GM19023 (cell line): ENCODE data around the gene HABP2.

Source experiments
- ATAC-seq: cut with Tn5 transposase; IDR thresholded peaks from one replicate; pipeline ENCODE4 v1.9.1; 2021; ENCODE audit warnings: mild to moderate bottlenecking, moderate library complexity; ENCODE audit not compliant: unreplicated experiment

Gene HABP2

DNA sequence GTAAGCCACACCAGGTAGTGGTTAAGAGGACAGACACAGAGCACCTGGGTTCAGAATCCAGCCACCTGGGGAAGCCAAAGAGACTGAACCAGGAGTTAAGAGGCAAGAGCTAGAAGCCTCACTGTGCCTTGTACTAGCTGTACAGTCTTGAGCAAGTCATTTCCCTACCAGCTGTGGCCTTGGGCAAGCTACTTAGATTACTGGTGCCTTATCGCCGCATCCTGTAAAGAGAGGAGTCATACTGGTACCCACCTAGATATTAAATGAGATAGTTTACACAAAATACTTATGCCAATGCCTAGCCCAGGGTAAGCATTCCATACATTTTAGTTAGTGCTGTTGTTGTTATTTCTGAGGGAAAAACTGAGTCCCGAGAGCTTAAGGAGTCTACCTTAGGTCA lies 47.7 kb downstream of the HABP2 start:
- ATAC-seq, result no peak

DNA sequence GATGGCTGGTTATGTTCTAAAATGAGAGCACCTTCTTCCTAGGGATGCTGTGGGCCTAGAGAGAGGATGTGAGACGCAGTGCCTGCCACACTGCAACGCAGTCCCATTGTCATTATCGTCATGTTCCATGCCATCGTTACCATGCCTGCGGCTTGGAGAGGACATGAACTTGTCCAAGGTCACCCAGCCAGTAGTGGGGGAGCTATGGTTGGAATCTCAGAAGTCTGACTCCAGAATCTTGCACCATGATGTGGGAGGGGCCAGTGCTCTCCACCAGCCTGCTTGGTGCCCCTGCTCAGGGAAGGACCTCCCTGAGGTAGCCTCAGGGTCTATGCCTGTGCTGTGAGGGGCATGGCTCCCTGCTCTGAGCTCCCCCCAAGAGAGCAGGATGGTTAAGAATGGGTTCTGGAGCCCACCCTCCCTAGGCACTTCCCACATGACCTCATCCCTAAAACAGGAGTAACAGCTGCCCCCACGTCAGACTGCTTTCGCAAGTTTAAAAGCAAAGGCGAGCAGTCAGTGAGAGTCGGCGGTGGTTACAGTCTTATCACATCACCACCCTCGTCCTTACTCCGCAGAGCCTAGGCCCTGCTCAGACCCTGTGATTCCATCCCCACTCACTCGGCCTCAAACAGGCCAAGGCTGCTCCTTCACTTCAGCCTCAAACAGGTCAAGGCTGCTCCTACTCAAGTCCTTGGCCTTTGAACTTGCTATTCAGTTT lies 50.4 kb downstream of the HABP2 start:
- no peak for ATAC-seq

DNA sequence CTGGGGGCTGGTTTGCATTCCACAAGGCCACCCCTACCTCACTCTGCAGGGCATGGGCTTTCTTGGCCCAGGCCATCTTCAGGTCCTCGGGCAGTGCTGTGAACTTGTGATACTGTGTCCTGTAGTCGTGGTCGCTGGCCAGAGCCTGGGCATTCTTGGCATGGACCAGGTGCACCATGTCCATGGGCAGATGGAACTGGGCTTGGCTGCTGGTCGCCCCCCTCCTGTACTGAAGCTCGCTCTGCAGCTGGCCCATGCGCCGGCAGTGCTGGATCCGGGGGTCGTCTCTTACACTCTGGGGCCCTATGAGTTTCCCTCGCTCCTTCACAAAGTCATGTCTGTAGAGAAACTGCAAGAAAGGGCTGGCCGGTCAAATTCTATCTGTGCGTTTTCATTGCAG lies 51.7 kb downstream of the HABP2 start:
- no peak for ATAC-seq

DNA sequence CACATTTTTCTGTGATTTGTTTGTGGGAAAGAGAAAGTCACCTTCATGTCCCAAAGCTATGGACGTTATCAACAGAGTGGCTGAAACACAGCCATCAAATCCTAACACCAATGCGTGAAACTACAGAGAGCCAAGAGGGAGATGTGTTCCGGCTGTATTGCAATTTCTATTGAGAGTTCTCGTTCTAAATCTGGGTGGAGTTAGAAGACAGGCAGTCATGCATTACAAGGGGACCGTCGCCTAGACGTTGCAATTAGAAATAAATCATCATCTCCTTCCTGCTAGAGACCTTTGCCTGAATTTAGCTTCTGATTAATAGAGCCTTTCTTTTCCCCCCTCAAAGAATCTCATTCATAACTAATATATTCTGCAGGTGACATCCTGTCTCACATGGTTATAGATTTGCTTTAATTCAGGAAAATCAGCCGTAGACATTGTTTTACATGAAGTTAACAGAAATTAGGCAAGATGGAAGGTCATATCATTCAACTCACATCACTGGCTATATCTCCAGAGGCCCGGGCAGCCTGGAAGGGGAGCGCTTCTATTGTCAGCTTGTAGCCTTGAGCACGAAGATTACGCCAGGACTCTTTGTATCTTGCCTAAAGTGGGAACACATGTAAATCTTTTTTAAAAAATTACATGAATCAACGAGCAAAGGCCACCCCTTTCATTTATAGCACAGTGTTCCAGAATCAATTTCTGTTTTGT lies 52.6 kb downstream of the HABP2 start:
- ATAC-seq, result no peak

DNA sequence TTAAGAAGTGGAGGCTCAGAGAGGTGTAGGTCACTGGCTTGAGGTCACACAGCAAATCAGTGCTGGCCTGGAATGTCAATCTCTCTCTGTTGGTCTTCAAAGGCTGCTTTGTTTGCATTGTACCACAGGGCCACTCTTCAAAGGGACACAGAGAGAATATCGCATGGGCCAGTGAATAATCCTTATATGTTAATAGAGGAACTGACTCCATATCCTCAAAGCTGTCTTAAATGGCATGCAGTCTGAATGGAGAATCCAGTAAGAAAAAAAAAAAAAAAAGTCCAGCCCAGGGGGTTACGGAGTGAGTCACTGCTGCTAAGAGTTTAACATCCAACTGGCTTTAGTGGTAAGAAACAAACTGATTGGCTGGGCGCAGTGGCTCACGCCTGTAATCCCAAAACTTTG lies 56.9 kb downstream of the HABP2 start:
- ATAC-seq, result no peak

DNA sequence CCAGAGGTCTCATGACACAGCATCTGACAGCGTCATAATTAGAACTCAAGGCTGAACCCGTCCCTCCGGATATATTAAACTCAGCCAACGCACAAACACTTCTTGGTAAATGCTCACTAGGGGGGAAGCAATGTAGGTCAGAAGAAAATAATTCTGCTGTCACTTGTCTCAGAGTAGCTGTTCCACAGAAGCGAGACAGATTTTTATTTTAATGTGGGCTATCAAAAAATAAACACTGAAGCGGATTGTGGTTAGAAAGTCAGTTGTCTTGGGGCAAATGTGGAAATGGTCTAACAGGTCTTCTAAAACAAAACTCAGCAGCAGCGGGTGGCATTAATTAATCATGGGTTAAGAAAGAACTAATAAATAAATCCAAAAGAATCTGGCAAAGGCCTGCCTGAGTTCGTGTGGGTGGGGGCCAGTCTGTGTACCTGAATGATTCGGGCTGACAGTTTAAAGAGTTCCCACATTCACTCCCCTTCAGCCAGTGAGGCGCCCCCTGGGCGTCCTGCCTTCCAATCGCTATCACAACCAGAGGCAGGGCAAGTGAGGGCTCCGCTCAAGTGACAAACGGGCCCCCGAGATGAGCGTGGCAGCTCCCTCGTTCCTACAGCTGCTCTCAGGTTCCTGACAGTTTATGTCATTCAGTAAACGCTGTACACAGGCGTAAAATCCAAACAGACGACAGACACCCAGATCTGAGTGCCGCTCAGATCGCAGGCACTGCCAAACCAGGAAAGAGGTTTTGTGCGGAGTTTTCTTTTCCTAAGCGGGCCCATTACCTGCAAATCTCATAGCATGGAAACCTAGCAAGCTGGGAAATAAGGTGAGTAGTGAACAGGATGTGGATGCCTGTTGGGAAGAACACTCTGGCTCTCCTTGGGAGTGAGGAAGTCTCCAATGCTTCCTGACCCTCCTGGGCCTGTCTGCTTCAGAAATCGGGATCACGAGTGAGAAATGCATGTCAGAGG lies 58.1 kb downstream of the HABP2 start:
- no peak for ATAC-seq

DNA sequence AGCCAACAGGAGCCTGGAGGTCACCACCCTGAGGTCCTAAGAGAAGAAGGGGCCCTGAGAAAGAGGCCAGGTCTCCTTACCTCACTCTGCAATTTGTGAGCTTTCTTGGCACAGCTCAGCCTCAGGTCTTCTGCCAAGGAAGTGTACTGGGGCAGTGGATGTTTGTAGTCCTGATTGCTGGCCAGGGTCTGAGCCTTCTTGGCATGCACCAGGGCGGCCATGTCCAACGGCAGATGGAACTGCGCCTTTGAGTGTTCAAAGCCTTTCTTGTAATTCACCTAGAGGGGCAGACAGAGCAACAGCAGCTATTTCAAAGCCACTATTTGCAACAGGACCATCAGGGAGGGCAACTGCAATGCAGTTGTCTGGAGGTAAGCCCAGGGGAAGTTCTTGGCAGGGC lies 59.3 kb downstream of the HABP2 start:
- no peak for ATAC-seq

DNA sequence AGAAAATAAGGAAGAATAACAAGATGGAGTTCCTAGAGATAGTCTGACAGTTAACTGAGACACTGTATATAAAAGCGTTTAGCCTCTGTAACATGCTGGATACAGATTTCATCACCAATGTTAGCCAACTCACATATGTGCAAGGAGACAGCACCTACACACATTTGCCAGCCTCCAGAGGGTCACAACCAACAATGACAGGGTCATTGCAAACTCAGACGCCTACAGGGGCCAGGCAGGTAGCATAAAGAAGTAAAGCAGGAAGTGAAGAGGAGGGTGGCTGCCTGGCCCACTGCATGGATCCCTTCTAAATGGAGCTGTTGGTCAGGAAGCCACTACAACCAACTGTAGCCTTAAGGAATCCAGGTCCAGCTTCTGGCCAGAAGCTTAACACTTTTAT lies 60.6 kb downstream of the HABP2 start:
- no peak for ATAC-seq

DNA sequence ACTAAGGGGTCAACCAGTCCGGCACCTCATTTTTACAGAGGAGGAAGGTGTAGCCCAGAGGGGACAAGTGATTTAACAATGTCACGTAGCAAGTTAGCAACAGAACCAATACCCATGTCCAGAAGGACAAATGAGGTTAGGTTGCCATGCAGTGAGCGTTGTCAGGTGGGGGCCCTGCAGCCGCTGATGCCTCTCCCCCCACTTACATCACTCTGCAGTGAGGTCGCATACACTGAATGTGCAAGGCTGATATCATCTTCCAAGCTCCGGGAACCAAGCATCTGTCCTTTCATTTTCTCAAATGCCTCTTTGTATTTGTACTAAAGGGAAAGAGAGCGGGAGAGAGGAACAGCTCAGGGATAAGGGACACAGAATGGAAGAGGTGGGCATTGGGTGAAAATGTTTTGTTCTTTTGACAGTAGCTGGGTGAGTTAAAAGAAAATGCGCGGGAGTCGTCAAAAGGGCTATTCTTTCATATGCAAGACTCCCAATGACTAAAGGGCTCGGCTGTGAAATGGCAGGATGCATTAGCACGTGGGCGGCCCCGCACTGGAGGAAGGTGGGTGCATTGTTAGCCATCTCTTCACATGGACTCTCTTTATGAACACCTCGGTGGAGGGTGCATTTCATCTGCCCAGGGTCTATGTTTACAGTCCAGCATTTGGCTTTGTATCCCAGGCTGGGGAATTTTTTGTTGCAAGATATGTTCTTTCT lies 61.3 kb downstream of the HABP2 start:
- no peak for ATAC-seq

DNA sequence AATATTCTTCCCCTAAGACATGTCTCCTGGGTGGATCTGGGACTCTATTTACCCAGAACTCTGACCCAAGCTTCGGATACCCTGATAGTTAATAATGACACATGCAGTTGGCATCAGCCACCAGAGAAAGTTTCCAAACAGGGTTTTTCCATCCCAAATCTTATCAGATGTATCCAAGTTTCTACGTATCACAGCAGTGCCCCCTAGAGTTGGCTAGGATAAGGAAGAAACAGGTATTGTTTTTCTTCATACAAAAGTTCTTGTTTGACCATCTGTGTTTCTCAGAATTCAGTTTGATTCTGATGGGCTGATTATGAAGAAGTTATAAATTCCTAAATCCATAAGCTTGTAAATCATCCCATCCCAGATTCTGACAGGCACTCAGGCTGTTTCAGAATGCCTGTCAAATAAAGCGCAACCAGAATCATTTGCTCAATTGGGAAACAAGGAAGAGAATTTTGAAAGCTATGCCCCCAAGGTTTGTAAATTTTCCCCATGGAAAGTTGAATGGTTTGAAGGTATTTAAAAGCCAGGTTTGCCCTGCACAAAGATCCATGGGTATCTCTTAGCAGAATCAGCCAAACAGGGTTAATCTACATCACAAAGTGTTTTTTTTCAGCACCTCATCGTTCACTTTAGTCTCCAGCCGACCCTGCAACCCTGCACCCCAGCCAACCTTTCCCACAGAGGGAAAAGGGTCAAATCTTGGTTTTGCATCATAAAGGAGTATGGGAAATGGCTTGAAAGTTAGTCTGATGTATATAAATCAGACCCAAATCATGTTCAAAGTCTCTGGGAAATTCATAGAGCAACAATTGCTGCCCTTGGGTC lies 63.6 kb downstream of the HABP2 start:
- no peak for ATAC-seq

DNA sequence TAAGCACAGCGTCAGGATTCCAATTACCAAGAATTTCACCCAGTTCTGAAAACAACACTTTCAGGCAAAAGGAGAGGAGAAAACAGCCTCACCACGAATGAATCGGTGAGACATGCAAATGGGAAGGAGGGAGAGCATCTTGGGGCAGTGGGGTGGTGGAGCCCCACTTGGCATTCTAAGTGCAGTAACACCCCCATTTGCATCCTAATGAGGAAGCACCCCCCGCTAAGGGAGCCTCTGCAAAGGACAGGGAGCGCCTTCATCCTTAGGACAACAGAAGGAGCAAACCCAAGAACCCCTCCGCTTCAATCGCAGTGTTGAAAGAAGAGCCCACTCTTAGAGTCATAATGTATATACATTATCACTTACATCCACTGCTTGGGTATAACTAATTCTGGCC lies 64.2 kb downstream of the HABP2 start:
- no peak for ATAC-seq

DNA sequence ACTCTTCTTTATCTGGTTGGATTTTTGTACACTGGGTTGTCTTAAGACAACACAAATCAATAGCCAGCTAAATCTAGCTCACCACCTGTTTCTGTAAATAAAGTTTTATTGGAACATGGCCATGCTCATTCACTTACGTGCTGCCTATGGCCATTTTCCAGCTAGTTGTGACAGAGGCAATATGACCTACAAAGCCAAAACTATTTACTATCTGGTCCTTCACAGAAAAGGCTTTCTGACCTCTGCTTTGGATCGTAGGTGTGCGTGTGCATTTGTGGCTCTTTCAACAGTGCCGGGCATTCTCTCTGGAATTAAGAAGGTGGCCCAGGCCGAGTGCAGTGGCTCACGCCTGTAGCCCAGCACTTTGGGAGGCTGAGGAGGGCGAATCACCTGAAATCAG lies 65.5 kb downstream of the HABP2 start:
- ATAC-seq, result no peak

DNA sequence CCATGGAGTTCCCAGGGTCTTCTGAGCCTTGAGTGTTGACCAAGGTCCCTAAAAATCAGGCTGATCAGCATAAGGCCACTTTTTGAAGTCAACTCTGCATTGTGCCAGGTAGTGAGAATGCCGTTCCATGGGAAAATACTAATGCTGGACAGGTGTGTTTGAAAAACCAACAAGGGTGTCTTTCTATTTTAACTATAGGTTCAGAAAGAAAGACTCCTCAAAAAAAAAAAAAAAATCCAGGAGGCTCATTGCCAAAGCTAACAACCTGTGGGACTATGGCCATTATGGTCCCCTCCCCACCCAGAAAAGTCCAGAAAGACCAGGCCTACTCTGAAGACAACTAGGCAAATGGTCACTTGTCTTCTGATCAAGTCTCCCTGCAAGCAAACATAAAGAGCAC lies 66.5 kb downstream of the HABP2 start:
- no peak for ATAC-seq

DNA sequence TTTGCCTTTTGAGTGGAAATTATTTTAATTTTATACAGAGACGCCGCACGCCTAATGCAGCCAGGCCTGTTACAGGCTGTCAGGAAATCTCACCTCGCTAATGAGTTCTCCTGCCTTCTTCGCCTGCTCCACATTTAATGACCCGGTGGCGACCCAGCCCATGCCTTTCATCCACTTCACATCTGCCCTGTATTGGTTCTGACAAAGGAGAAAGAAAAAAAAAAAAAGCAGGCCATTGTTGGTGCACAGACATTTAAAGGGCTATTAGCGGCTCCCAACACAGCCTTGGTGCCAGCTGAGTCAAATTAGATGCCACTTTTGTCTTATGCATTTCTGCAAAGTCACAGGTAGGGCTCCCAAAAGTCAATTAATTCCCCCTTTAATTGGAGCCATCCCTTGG lies 67.7 kb downstream of the HABP2 start:
- ATAC-seq, result no peak

DNA sequence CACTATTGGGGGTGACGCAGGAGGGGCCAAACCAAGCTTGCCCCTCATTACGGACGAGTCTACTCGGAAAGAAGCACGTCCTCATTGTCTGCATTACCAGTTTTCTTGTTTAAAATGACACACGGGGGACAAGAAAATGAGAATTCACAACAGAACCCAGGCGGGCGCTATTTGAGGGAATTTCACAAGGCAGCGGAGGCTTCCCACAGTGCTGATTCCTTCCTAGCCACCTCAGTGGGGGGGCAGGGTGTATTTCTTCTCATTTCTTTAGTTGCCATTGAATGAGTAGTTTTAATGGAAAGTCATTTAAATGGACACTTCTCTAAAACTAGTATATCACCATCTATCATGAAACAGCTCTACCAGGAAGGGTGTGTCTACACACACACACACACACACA lies 68.1 kb downstream of the HABP2 start:
- ATAC-seq, result no peak

DNA sequence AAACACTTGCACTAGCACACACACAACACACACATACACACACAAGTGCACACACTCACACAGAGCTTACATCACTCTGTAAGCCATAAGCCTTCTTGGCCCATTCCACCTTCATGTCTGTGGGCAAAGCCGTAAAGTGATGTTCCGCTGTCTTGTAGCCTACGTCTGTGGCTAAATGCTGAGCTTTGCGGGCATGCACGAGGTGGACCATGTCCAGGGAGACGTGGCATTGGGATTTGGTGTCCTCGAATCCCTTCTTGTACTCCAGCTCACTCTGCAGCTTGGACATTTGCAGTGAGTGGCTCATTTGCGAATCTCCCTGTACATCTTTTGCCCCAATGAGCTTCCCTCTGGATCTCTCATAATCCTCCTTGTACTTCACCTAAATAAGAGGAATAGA lies 68.9 kb downstream of the HABP2 start:
- ATAC-seq, result no peak

DNA sequence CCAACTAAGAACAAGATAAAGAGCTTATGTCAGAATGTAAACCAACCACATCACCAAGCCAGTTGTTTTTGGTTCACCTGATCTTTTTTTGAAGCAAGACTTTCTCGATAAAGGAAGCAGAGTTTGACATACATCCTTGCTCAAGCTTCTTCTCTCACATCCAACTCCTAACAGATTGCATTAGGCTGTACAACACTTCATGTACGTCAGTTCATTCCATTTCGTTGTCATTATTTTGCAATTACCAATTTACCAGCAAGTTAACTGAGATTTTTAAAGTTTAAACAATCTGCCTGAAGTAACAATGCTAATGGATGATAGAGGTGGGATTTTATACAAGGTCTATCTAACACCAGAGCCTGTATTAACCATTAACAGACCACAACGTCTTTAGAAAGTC lies 70.0 kb downstream of the HABP2 start:
- ATAC-seq, result no peak

DNA sequence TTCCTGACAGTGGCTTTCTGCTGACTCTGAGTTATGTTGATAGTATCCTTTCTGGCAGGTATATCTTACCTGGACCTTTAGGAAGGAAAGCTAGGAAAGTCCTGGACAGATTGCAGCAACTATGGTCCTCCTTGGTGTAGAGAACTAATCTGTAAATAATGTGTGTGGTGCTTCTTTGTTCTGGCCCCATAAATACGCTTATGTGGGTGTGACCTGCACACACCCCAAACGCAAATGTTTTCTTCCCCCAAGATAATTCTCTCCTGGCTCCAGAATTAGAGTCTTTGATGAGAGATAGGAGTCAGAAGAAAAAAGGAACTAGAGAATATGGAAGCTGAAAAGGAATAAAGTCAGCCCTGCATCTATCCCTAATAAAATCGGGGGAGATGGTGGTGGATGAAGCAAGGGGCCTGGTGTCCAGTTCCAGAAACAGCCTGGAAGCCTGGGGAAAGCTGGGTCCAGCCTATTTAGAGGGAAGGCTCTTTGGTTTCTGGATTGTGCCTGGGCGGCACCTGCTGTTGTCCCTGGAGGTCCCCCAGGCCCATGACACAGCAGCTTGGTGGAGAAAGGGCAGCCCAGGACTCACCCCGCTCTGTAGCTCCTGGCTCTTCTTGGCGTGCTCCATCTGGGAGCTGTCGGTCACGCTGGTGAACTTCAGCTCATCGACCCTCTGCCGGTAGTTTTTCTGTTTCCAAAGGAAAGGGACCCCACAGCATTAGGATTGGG lies 72.8 kb downstream of the HABP2 start:
- ATAC-seq, result no peak

DNA sequence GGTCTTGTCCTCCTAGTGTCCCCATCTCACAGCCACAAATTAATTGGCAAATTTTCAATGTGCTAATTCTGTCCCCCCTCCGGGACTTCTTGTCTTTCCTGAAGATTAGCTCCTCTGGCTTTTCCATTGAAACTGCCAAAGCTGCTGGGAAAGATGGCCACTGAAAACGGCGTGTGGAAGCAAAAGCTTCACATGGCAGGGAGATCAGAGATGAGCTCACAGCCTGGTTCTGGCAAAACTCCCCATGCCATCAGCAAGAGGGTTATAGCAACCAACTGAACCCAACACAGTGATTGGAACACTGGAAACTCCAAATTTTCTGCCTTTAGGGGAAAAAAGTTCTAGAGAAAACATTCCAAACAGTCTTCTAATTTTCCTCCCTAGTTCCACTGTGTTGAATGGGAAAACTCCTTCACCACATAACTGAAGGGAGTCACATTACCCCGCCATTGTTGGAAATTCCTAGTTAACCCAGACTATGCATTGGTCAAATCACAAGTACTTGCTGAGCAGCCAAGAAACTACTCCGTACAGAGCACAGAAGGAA lies 74.0 kb downstream of the HABP2 start:
- ATAC-seq, result no peak
